ENCODE measurements around the gene NR3C1.
A peak's percentile ranks its signal among the peaks of the same experiment; 100 is the strongest.

Gene NR3C1

GRCh38 chr5:143359869-143360268 is 43.6 kb downstream of the NR3C1 start:
- Histone ChIP-seq H3K4me3 (ENCODE audit: low read depth, low read length) (no peak overlapping the region), H3K4me2 (ENCODE audit: low read length) (no peak overlapping the region), H3K9me3 (ENCODE audit: control insufficient read depth, low read length) (peaks cover 1% of the 10 kb centered on the region), H3K4me1 (peaks cover 17% of the 10 kb centered on the region), H2AFZ (no peak overlapping the region), H3K36me3 (ENCODE audit: control insufficient read depth, insufficient read depth, low read length) (no peaks in the 10 kb centered on the region), H3K9ac (no peak overlapping the region), H3K27me3 (ENCODE audit: control insufficient read depth, insufficient read depth, low read length) (no peaks in the 10 kb centered on the region), H3K79me2 (peaks cover 19% of the 10 kb centered on the region), H3K27ac (no peak overlapping the region)
- no peak for TF ChIP-seq CTCF (IDR thresholded peaks at IDR 0.05)

- Histone ChIP-seq H3K4me2 (ENCODE audit: low read length) (no peak overlapping the region), H3K4me1 (peaks cover 17% of the 10 kb centered on the region), H3K9me3 (ENCODE audit: control insufficient read depth, low read length) (no peaks in the 10 kb centered on the region), H3K36me3 (ENCODE audit: control insufficient read depth, insufficient read depth, low read length) (no peaks in the 10 kb centered on the region), H3K27ac (no peak overlapping the region), H3K4me3 (ENCODE audit: low read depth, low read length) (no peak overlapping the region), H3K79me2 (peaks cover 2% of the 10 kb centered on the region), H3K27me3 (ENCODE audit: control insufficient read depth, insufficient read depth, low read length) (no peaks in the 10 kb centered on the region), H2AFZ (no peak overlapping the region), H3K9ac (no peak overlapping the region)
- no peak for TF ChIP-seq CTCF (IDR thresholded peaks at IDR 0.05)
Observed at GRCh38 chr5:143356855-143357583, 46.5 kb downstream of the NR3C1 start.

DNA sequence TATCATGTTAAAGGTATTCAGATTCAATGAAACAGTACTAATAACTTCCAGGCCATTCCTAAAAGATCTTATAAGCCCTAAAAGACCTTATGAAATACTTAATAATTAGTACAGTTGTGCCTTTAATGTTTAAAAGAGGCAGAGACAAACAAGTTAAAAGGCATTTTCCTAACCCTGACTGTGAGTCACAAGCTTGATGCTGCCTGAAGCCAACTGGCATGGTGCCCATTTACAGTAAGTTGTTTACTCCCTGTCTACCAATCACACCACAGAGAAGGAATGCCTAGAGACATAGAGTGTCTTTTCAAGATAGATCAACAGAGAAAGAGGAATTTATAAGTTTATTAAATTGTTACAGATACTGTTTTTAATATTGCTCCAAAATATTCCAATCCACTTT is 47.8 kb downstream of the NR3C1 start:
- Histone ChIP-seq H3K9ac (no peak overlapping the region), H2AFZ (no peak overlapping the region), H3K27ac (no peak overlapping the region), H3K4me1 (peaks cover 16% of the 10 kb centered on the region), H3K4me3 (ENCODE audit: low read depth, low read length) (peak overlapping the region; percentile 23), H3K79me2 (peaks cover 2% of the 10 kb centered on the region), H3K27me3 (ENCODE audit: control insufficient read depth, insufficient read depth, low read length) (no peaks in the 10 kb centered on the region), H3K9me3 (ENCODE audit: control insufficient read depth, low read length) (no peaks in the 10 kb centered on the region), H3K36me3 (ENCODE audit: control insufficient read depth, insufficient read depth, low read length) (no peaks in the 10 kb centered on the region), H3K4me2 (ENCODE audit: low read length) (peak overlapping the region; percentile 27)
- TF ChIP-seq CTCF (IDR thresholded peaks at IDR 0.05), result no peak

- no peak overlapping the region for H3K4me3 ChIP-seq (ENCODE audit: low read depth, low read length)
- no peaks in the 10 kb centered on the region for H3K27me3 ChIP-seq (ENCODE audit: control insufficient read depth, insufficient read depth, low read length)
- H3K36me3 ChIP-seq (ENCODE audit: control insufficient read depth, insufficient read depth, low read length), result no peaks in the 10 kb centered on the region
- H3K4me1 ChIP-seq, result peaks cover 25% of the 10 kb centered on the region
- no peak for TF ChIP-seq CTCF (IDR thresholded peaks at IDR 0.05)
- H3K79me2 ChIP-seq, result peaks cover 2% of the 10 kb centered on the region
- no peaks in the 10 kb centered on the region for H3K9me3 ChIP-seq (ENCODE audit: control insufficient read depth, low read length)
- no peak overlapping the region for H3K27ac ChIP-seq
- no peak overlapping the region for H2AFZ ChIP-seq
- H3K9ac ChIP-seq, result no peak overlapping the region
- no peak overlapping the region for H3K4me2 ChIP-seq (ENCODE audit: low read length)
Observed at GRCh38 chr5:143354025-143354424, 49.5 kb downstream of the NR3C1 start.

DNA sequence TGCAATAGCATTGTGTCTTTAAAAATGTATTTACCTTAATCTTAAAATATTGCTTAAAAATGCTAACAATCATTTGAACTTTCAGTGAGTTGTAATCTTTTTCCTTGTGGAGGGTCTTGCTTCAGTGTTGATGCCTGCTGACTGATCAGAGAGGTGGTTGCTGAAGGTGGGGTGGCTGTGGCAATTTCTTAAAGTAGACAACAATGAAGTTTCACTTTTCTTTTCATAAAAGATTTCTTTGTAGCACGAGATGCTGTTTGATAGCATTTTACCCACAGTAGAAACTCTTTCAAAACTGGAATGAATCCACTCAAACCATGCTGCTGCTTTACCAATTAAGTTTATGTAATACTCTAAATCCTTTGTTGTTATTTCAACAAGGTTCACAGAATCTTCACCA is 50.8 kb downstream of the NR3C1 start:
- Histone ChIP-seq H3K9ac (no peak overlapping the region), H3K9me3 (ENCODE audit: control insufficient read depth, low read length) (no peaks in the 10 kb centered on the region), H3K4me3 (ENCODE audit: low read depth, low read length) (no peak overlapping the region), H3K27ac (no peak overlapping the region), H2AFZ (no peak overlapping the region), H3K36me3 (ENCODE audit: control insufficient read depth, insufficient read depth, low read length) (no peaks in the 10 kb centered on the region), H3K79me2 (peaks cover 2% of the 10 kb centered on the region), H3K27me3 (ENCODE audit: control insufficient read depth, insufficient read depth, low read length) (no peaks in the 10 kb centered on the region), H3K4me1 (peaks cover 27% of the 10 kb centered on the region), H3K4me2 (ENCODE audit: low read length) (no peak overlapping the region)
- no peak for TF ChIP-seq CTCF (IDR thresholded peaks at IDR 0.05)

All from parathyroid adenoma (tissue), 2 donors.